NCI-H2196 treated with DMSO at 0.1 percent for 48 hours (cell line): ENCODE measurements around the gene IRF5.
"Not testable (repeated sequence)": the region's sequence is repeated elsewhere in the genome, so short reads cannot be mapped to it uniquely, and the experiment has no call there.

Experiments
- DNase-seq: peaks from one replicate; lab custom pipeline; 2025; ENCODE audit not compliant: unreplicated experiment; lab: John Stamatoyannopoulos, UW

IRF5 gene

DNA sequence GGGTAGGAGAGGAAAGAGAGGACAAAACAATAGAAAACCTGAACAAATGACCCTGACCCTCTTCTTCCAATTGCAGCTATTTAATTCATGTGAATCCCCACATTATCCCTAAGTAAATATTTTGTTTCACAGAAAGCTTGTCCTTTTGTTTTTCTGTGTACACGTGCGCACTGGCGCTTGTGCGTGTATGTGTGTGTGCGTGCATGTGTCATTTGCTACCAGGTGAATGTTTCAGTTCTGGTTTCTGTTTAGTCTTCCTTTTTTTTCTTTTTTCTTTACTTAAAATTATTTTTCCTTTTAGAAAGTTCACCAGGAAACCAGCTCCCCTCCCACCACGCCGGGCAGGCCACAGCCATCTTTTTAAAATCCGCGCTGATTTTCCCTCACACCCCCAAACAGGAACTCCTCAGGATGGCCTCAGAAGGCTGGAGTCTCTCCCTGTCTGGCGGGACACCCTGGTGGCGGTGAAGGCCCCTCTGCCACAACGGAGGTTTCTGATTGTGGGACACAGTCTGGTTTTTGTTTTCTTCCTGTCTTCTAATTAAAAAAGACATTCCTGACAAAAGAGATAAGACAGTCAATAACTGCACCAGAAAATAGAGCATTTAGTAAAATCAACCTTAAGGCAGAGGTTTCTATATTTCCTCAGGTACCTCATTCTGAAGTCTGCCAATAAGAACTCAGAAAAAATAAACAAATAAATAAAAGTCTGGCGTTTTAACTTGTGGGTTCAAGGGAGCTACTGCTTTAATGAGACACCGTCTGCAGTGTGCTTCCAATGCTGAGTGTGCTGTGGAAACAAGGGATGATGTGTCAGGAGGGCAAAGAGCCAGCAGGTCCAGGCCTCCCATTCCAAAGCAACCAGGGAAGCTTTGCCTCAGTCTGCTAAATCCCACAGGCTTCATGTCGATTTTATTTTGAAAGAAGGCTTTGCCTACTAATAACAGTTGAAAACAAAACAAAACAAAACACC lies 17.4 kb downstream of the IRF5 start:
- DNase-seq = no peak

DNA sequence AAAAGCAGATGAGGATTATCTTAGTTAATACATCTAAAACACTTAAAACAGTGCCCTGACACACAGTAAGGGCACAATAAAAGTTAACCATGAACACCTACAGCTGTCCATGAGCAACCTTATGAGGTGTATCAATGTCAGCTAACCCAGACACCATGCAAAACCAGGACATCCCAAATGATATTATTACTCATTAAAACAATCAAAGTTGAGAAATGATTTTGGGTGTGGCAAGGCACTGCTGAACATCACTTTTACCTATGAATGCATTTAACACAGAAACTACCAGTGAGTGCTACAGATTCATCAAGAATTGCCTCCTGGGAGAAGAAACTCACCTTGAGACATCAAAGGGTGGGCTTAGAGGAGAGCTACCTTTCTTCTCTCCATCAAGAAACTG lies 18.3 kb downstream of the IRF5 start:
- no peak for DNase-seq

DNA sequence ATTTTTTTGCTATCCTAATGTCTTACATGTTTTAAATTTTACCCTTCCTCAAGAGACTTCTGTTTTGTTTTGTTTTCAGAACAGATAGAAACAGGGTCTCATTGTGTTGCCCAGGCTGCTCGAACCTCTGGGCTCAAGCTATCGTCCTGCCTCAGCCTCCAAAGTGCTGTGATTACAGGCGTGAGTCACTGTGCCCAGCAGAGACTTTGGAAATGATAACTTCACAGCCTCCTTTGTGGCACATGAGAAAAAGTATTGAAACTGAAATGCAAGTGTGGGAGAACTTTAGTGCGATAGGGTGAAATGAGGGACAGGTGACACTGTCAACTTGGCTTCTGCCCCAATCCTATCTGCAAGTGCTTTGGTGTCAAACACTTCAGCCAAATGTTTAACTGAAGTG lies 21.6 kb downstream of the IRF5 start:
- no peak for DNase-seq

DNA sequence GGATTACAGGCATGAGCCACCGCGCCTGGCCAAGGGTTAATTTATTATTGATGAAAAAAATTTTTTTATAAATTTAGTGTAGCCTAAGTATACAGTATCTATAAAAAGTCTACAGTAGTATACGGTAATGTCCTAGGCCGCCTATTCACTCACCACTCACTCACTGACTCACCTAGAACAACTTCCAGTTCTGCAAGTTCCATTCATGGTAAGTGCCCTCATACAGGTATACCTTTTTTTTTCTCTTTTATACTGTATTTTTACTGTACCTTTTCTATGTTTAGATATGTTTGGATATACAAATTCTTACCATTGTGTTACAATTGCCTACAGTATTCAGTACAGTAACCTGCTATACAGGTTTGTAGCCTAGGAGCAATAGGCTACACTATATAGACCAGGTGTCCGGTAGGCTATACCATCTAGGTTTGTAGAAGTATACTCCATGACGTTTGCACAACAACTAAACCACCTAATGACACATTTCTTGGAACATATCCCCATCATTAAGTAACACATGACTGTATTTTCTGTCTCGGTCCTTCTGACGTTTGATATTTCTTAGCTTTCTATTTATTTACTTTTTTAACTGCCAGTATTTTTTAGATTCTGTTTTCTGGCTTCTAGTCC lies 23.4 kb downstream of the IRF5 start:
- no peak for DNase-seq

DNA sequence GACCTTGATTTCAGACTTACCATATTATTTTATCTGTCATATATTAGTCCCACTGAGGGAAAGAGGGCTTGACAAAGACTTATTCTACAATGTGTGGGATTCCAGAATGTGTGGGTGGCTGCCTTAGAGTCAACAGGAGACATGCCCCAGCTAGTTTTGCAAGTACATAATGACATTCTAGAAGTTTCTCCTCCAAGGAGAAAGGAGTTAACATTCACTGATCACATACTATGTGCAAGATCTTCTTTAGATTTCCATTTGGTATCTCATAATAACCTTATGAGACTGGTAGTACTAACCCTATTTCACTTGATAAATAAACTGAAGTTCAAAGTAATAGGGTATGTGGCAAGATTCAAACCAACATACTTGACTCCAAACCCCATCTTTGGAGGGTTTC lies 25.2 kb downstream of the IRF5 start:
- DNase-seq = no peak

DNA sequence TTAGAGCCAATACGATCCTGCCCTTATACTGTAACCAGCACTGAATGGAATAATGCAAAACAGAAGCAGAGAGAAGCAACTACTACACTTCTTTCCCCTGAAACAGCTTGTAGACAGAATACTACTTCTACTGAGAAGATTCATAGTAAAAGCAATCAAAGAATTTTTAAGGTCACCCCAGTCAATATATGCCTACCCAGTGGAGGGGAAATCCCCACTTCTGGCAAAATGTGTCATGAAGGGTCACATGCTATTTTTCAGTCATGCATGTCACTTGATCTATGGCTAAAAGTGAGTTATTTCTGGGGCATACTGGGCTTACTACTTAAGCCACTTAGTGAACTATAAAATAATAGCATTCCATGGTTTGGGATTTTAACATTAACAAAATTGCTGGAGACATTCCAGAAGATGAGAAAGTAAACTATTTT lies 25.6 kb downstream of the IRF5 start:
- DNase-seq = no peak

DNA sequence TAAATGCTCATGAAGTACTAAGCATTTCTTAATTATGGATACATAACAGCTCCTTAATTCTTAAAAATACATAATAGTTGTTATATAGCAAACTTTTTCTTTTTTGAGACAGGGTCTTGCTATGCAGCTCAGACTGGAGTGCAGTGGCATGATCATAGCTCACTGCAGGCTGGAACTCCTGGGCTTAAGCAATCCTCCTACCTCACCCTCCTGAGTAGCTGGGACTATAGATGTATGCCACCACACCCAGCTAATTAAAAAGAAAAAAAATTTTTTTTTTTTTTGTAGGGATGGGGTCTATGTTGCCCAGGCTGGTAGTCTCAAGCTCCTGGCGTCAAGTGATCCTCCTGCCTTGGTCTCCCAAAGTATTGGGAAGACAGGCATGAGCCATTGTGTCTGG lies 30.9 kb downstream of the IRF5 start:
- DNase-seq = no peak

DNA sequence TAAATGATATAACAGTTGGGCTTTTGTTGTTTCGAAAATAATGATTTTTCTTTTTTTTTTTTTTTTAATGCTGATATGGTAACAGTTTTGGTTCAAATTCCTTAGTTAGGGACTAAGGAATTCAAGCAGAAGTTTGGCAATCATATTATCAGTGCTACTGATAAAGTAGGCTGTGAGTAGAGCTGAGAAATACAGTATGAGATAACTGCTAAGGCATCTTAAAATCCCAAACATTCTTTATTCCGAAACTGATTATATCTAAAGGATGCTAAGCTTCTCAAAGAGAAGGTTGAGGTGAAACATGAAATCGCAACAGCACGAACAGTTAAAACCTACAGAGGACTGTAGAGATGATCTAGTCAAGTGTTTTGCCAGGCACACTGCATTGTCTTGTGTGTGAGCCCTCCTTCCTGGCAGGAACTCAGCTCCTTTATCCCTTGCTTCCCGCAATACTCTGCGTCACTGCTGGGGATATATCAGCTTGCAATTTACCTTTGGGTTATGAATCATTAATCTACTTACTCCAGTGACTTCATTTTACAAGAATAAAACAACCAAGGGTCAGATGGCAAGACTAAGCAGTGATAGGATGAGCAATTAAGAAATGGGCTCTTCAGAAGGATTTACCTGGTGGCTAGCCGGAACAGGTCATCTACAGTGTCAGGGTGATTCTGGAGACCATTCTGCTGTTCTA lies 36.7 kb downstream of the IRF5 start:
- DNase-seq = no peak

DNA sequence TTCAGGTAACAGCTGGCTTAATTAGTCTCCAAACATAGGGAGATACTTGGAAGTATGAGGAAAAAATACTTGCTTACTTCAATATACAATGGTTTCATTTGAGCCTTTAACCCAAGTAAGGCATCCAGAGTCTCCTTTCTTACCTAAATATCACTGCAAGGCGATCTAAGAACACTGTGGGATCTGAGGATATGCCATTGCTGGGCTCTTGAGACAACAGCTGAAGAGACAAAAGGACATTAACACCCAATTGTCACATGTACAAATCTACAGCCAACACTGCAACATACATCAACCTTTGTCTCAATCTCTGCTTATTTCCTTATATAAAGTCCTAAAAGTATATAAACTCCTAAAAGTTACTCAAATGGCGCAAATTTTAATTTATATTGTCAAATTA lies 44.4 kb downstream of the IRF5 start:
- no peak for DNase-seq

DNA sequence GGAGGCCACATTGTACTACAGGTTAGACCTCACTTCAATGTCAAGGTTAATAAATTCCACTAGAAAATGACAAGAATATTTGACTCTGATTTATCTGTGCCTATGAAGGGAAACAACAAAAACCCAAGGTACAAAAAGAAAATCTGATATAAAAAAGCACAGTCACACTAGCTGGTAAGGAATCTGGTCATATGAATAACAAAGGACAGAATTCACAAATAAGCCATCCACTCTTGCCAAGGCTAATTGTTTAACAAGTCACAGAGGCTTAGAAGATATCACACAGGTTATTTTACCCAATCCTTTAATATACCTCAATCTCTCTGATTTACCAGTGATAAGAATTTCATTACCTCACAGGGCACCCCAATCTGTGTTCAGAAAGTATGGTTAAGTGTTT lies 47.9 kb downstream of the IRF5 start:
- DNase-seq = no peak

DNA sequence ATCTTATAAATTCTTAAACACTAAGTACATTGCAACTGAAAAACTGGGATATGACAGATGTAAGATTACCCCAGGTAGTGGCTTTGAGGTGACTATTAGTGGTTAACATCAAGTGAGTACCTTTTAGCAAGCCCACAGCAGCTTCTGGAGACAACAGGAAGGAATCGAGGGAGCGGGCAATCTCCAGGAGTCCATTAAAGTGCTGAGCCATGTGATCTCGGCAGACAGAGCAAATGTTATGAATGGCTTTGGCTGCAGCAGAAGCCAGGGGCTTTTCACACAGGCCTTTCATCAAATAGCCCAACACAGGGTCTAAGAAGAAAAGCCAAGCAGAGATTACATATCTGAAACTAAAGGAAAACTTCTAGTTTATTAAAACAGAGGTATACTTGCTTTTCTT lies 48.9 kb downstream of the IRF5 start:
- DNase-seq = no peak

DNA sequence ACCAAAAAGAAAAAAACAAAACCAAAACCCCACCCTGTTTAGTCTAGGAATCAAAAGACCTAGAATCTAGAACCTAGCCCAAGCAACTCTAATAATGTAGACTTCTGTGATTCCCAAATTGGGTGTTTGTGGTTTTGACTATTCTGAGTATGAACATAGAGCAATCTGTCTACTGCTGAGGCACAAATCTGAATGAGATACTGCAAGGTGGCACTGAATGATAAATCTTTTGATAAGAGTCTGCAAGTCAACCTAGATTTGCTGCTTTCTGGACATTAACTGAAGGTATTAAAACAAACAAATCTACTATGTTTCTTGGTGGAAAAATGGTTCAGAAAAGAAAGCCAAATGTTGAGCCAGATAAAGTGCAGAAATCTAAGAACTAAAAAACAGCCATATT lies 50.6 kb downstream of the IRF5 start:
- DNase-seq = no peak

DNA sequence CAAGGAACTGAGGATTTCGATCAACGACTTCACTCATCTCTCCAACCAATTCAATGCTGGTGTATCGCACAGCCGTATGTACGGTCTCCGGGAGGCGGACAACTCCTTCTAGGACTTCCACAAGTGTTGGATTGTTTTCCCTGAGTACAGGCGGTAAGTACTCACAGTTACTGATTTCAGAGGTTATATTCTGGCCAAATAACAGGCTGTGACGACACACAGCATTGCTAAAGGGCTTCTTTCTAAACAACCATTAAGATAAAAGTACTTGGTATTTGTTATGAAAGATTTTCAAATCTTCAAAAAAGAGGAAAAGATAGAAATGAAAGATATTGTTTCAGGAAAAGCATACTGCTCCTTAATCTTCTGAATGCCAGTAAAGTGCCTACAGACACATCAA lies 52.2 kb downstream of the IRF5 start:
- DNase-seq = no peak

DNA sequence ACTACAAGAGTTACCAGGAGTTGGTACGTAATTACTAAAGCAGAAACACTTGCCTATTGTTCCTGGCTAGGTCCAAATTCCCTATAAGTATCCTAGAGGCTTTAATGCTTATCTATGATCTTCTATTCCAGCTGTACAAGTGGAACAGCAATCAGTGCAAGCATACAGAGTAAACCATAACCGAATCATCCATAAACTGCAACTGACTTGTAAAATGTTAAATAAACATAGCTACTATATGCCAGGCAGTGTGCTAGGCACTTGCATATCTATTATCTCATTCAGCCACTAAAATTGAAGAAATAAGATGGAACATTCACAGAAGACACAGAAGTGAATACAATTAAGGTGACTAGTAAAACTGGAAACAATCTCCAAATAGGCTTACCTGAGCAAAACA lies 55.7 kb downstream of the IRF5 start:
- no peak for DNase-seq

DNA sequence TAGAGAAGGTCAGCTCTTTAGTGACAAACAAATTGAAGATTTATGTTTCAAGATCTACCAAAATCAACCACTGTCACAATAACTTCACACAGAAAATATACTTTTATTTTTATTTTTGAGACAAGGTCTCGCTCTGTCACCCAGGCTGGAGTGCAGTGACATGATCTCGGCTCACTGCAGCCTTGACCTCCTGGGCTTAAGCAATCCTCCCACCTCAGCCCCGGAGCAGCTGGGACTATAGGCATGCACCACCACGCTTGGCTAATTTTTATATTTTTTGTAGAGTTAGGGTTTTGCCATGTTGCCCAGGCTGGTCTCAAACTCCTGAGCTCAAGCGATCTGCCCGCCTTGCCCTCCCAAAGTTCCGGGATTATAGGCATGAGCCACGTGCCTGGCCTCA lies 56.8 kb downstream of the IRF5 start:
- DNase-seq = not testable (repeated sequence)

DNA sequence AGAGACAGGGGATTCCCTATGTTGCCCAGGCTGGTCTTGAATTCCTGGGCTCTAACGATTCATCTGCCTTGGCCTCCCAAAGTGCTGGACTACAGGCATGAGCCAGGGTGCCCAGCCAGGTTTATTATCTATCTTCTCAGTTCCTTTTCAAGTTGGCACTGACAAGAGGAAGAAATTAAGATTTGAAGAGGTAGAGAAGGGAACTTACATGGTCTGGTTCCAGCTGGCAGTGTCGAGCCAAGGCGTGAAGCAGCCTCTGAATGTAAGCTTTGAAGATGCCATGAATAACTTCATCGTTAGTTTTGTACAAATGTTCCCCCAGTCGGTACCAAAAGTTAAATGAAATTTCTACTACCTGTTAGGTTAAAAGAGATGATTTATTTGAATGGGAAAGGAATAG lies 59.5 kb downstream of the IRF5 start:
- no peak for DNase-seq
